ENCODE measurements around the gene ANKZF1.

DNA sequence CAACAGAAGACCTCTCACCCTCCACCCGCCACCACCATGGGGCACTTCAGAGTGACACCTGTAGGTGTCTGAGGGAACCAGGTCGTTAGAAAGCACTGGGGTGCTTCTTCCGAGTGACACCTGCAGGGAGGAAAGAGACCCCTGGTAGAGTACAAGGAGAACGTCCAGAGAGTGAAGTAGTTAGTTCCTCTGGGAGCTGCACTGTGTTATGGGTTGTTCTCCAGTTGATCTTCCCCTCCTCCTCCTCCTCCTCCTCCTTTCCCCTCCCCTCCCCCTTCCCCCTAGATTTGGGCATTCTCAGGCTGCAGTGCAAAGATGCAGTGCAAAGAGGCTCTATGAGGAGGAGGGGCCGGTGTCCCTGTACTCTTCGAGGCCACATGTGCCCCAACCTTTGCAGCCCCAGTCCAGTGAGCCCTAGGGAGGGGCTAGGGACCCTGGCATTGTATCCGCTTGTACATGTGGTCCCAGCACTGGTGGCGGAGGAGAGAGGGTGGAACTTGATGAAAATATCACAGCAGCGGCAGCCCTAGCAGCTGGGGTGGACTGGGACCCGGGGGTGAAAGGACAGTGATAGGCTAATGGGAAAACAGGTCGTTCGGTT, 50.4 kb downstream of the ANKZF1 start:
- TF ChIP-seq EZH2 (IDR thresholded peaks at IDR 0.05; ENCODE audit: insufficient read depth, low read length), result no peak
- TF ChIP-seq, protein P1, sequence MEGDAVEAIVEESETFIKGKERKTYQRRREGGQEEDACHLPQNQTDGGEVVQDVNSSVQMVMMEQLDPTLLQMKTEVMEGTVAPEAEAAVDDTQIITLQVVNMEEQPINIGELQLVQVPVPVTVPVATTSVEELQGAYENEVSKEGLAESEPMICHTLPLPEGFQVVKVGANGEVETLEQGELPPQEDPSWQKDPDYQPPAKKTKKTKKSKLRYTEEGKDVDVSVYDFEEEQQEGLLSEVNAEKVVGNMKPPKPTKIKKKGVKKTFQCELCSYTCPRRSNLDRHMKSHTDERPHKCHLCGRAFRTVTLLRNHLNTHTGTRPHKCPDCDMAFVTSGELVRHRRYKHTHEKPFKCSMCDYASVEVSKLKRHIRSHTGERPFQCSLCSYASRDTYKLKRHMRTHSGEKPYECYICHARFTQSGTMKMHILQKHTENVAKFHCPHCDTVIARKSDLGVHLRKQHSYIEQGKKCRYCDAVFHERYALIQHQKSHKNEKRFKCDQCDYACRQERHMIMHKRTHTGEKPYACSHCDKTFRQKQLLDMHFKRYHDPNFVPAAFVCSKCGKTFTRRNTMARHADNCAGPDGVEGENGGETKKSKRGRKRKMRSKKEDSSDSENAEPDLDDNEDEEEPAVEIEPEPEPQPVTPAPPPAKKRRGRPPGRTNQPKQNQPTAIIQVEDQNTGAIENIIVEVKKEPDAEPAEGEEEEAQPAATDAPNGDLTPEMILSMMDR (IDR thresholded peaks at IDR 0.05; ENCODE audit: insufficient read depth, low read depth, low read length), result no peak

Data from astrocyte (in vitro differentiated cells and primary cell).